ENCODE measurements around the gene ARHGAP10. TPM values are rescaled to one million over a fixed set of nuclear protein-coding genes. Genes with fewer than 3 reads are reported as not detected.

ARHGAP10 gene
- total RNA-seq, 1 donor from 2014 or later, result 4.6 TPM

DNA sequence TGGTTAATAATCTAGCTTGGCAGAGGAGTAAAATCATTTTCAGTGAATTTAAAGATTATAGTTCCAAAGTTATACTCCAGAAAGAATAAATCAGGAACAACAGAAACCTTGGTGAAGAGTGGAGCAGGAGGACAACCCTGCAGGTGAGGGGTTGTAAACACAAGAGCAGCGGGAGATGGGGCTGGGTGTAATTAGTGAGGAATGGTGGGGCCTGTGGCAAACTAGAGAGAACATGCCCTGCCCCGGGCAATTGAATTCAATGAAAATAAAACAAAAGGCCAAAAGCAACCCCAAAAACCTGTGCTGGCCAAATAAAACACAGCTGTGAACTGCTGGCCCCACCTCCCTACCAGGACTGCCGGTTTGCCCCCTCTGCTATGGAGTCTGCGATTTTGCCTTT, 385.1 kb downstream of the ARHGAP10 start:
- peaks cover 1% of the 10 kb centered on the region for H3K27me3 Mint-ChIP-seq (ENCODE audit: unreplicated experiment)
- H3K9me3 Mint-ChIP-seq (ENCODE audit: unreplicated experiment), result no peaks in the 10 kb centered on the region
- no peaks in the 10 kb centered on the region for H3K4me1 Mint-ChIP-seq (ENCODE audit: unreplicated experiment)
- no peaks in the 10 kb centered on the region for H3K36me3 Mint-ChIP-seq (ENCODE audit: low read depth, unreplicated experiment)
- no peak overlapping the region for H3K4me3 Mint-ChIP-seq (ENCODE audit: unreplicated experiment)
- no peak overlapping the region for H3K27ac Mint-ChIP-seq (ENCODE audit: unreplicated experiment)
- DNase-seq (ENCODE audit: low spot score), result no peak
- TF ChIP-seq, protein P1, sequence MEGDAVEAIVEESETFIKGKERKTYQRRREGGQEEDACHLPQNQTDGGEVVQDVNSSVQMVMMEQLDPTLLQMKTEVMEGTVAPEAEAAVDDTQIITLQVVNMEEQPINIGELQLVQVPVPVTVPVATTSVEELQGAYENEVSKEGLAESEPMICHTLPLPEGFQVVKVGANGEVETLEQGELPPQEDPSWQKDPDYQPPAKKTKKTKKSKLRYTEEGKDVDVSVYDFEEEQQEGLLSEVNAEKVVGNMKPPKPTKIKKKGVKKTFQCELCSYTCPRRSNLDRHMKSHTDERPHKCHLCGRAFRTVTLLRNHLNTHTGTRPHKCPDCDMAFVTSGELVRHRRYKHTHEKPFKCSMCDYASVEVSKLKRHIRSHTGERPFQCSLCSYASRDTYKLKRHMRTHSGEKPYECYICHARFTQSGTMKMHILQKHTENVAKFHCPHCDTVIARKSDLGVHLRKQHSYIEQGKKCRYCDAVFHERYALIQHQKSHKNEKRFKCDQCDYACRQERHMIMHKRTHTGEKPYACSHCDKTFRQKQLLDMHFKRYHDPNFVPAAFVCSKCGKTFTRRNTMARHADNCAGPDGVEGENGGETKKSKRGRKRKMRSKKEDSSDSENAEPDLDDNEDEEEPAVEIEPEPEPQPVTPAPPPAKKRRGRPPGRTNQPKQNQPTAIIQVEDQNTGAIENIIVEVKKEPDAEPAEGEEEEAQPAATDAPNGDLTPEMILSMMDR (IDR thresholded peaks at IDR 0.05; ENCODE audit: unreplicated experiment), result no peak

DNA sequence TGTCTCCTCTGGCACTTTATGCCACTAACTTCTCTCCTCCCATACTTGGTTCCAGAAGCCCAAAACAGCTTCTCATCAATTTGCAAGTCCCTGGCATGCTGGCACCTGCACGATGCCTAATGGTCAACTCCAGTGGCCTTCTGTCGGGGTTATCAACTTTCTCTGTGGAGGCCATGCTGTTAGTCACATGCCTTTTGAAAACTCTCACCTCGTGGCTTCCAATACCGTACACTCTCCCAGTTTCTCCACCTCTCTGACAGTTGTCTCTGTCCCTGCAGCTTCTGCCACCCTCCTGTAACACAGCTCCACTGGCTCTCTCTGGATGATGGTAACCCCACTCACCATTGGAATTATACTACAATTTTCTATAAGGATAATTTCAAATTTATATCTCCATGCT, 386.3 kb downstream of the ARHGAP10 start:
- Mint-ChIP-seq H3K4me3 (ENCODE audit: unreplicated experiment) (no peak overlapping the region), H3K9me3 (ENCODE audit: unreplicated experiment) (peaks cover 2% of the 10 kb centered on the region), H3K27me3 (ENCODE audit: unreplicated experiment) (peaks cover 1% of the 10 kb centered on the region), H3K4me1 (ENCODE audit: unreplicated experiment) (no peaks in the 10 kb centered on the region), H3K36me3 (ENCODE audit: low read depth, unreplicated experiment) (peaks cover 2% of the 10 kb centered on the region), H3K27ac (ENCODE audit: unreplicated experiment) (no peak overlapping the region)
- TF ChIP-seq, protein P1 (IDR thresholded peaks at IDR 0.05; ENCODE audit: unreplicated experiment), result no peak
- DNase-seq (ENCODE audit: low spot score), result no peak

DNA sequence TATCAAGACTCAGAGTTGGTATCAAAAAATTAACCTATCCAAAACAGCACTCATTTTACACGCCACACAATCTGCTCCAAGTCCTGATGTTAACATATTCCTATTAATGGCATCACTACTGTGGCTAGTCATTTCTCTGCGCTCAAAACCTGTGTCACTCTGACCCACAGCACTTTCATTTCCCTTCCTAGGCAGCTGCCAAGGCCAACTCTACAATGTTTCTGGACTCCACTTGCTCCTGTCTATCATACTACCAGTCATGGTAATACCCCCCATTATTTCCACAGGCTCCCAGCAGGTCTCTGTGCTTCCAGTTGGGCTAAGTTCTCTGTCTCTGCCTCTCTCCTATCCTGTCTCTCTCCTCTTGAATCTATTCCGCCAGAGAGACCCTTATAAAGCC, 386.7 kb downstream of the ARHGAP10 start:
- H3K27me3 Mint-ChIP-seq (ENCODE audit: unreplicated experiment), result peaks cover 1% of the 10 kb centered on the region
- H3K27ac Mint-ChIP-seq (ENCODE audit: unreplicated experiment), result no peak overlapping the region
- no peak overlapping the region for H3K4me3 Mint-ChIP-seq (ENCODE audit: unreplicated experiment)
- H3K9me3 Mint-ChIP-seq (ENCODE audit: unreplicated experiment), result peaks cover 6% of the 10 kb centered on the region
- peaks cover 6% of the 10 kb centered on the region for H3K36me3 Mint-ChIP-seq (ENCODE audit: low read depth, unreplicated experiment)
- no peak for DNase-seq (ENCODE audit: low spot score)
- TF ChIP-seq, protein P1 (IDR thresholded peaks at IDR 0.05; ENCODE audit: unreplicated experiment), result no peak
- no peaks in the 10 kb centered on the region for H3K4me1 Mint-ChIP-seq (ENCODE audit: unreplicated experiment)

DNA sequence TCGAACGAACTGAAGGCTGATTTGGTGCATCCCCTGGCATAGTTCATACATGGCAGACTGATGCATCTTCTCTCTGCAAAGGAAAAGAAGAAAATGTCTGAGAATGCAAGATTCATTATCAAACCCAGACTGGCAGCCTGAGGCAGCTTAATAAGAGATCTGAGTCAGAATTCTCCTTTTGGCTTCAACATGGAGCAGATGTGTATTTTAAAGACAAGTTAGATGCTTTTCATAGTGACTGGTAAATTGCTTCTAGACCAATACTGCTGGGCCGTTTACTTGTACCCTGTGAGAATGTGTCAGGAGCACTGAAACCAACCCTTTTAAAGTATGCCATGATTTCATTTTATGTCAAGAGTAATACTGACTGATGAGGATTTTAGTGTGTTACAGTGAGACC, 388.3 kb downstream of the ARHGAP10 start:
- H3K27me3 Mint-ChIP-seq (ENCODE audit: unreplicated experiment), result peaks cover 1% of the 10 kb centered on the region
- DNase-seq (ENCODE audit: low spot score), result no peak
- no peak overlapping the region for H3K27ac Mint-ChIP-seq (ENCODE audit: unreplicated experiment)
- peaks cover 13% of the 10 kb centered on the region for H3K36me3 Mint-ChIP-seq (ENCODE audit: low read depth, unreplicated experiment)
- H3K9me3 Mint-ChIP-seq (ENCODE audit: unreplicated experiment), result peaks cover 13% of the 10 kb centered on the region
- H3K4me1 Mint-ChIP-seq (ENCODE audit: unreplicated experiment), result no peaks in the 10 kb centered on the region
- H3K4me3 Mint-ChIP-seq (ENCODE audit: unreplicated experiment), result no peak overlapping the region
- TF ChIP-seq, protein P1 (IDR thresholded peaks at IDR 0.05; ENCODE audit: unreplicated experiment), result no peak

Small RNA genes within 50 kb of the gene (microRNA-seq; reads per million reads assigned to microRNA genes)
- 0.77 reads per million, percentile 4 among the genes with 10 or more reads in this experiment for gene MIR4799 (ENCODE audit: unreplicated experiment)

Other genes with a start within 250 kb of the ARHGAP10 start
- 26.2 TPM for gene TMEM184C, start 114.7 kb upstream of the ARHGAP10 start, total RNA-seq (ENCODE audit: unreplicated experiment)
- 8.3 TPM for gene PRMT9, start 47.9 kb upstream of the ARHGAP10 start, total RNA-seq (ENCODE audit: unreplicated experiment)

Measured in endothelial cell (in vitro differentiated cells).